ENCODE data around the gene TNK2.

DNA sequence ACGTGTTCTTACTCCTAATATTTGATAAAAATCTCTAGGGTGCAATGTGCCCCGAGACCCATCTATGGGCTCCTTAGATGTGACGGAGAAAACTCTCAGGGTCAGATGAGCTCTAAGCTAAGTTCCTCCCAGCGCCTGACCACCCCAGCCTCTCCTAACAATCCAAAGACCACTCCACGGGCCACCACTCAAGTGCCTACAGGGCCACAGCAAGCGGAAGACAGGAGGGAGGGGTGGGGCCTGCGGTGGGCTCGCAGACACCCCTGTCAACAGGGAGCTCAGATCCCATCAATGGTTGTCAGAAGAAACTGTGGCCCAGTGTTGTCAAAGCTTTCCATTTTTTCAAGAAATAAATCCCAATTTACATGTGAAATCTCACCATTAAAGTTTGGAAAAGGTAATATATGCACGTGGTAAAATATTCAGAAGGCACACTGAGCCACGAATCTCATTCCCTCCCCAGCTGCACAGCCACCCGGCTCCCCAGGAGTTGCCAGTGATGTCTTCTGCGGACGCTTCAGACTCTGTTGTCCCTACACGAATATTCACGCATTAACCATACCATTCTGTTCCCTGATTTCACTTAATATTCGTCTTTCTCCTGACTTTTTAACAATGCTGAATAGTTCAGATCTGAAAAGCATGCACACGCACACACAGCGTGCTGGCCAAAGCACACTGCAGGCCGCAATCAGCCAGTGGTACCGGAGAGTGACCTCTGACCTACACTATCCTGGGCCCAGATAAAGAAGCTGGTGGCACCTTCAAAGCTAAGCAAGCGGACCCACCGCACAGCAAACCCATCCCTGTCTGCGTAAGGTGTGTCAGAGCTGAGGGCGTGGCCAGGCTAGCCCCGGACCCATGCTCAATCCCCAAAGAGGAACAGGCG is 19.1 kb downstream of the TNK2 start:
- TF ChIP-seq, protein P1, sequence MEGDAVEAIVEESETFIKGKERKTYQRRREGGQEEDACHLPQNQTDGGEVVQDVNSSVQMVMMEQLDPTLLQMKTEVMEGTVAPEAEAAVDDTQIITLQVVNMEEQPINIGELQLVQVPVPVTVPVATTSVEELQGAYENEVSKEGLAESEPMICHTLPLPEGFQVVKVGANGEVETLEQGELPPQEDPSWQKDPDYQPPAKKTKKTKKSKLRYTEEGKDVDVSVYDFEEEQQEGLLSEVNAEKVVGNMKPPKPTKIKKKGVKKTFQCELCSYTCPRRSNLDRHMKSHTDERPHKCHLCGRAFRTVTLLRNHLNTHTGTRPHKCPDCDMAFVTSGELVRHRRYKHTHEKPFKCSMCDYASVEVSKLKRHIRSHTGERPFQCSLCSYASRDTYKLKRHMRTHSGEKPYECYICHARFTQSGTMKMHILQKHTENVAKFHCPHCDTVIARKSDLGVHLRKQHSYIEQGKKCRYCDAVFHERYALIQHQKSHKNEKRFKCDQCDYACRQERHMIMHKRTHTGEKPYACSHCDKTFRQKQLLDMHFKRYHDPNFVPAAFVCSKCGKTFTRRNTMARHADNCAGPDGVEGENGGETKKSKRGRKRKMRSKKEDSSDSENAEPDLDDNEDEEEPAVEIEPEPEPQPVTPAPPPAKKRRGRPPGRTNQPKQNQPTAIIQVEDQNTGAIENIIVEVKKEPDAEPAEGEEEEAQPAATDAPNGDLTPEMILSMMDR (IDR thresholded peaks at IDR 0.05 in 4 of 5, conservative IDR thresholded peaks at IDR 0.05 in 1 of 5): no peak
- no peak for TF ChIP-seq POLR2A (IDR thresholded peaks at IDR 0.05)

All from gastrocnemius medialis (tissue), 4 donors.